Esophagus muscularis mucosa (tissue), 4 donors: ENCODE results near the gene SLC12A8. TPM values are rescaled to one million over a fixed set of nuclear protein-coding genes. Genes with fewer than 3 reads are reported as not detected.

Experiments
- DNase-seq: peaks from one replicate; pipeline ENCODE4 v3.0.0-alpha.2; 2017; ENCODE audit errors: extremely low spot score
- H3K27ac ChIP-seq, 4 donors: fragments of 200-600 bp; sonication (generic); replicated peaks in 1 of 4; 1 replicate in 3 of 4; 2 replicates in 1 of 4; pipeline ENCODE4 v1.5.1; 2016 to 2019; ENCODE audit warnings: mild to moderate bottlenecking in 1 of 4
- H3K27me3 ChIP-seq, 4 donors: fragments of 200-600 bp; sonication (generic); one replicate each; pipeline versions ENCODE4 v1.5.1 to v1.6.0; 2016 to 2019
- H3K36me3 ChIP-seq, 4 donors: fragments of 200-600 bp; sonication (generic); one replicate each; pipeline ENCODE4 v1.5.1; 2016 to 2019
- H3K4me1 ChIP-seq, 4 donors: fragments of 200-600 bp; sonication (generic); one replicate each; pipeline ENCODE4 v1.5.1; 2016 to 2019
- H3K4me3 ChIP-seq, 4 donors: fragments of 200-600 bp; sonication (generic); 1 replicate in 2 of 4; 2 replicates in 2 of 4; pipeline ENCODE4 v1.5.1; 2016 to 2019; ENCODE audit warnings: mild to moderate bottlenecking in 4 of 4, moderate library complexity in 1 of 4
- H3K9me3 ChIP-seq, 4 donors: fragments of 200-600 bp; sonication (generic); 1 replicate in 3 of 4; 2 replicates in 1 of 4; pipeline ENCODE4 v1.5.1; 2016 to 2019
- CTCF ChIP-seq, 3 experiments: fragments of 200-600 bp in 2 of 3; fragments of 450-650 bp in 1 of 3; sonication (generic) in 2 of 3; IDR thresholded peaks; one replicate each; pipeline ENCODE4 v1.5.1; 2017 to 2019; ENCODE audit warnings: antibody characterized with exemption in 3 of 3, mild to moderate bottlenecking in 2 of 3, moderate library complexity in 1 of 3
- EP300 ChIP-seq: sonication (generic); formaldehyde crosslinking; IDR thresholded peaks from one replicate; pipeline ENCODE4 v1.6.1; 2017; ENCODE audit warnings: antibody characterized with exemption
- POLR2A ChIP-seq: fragments of 450-650 bp; IDR thresholded peaks from one replicate; pipeline ENCODE4 v1.6.1; 2017; ENCODE audit warnings: antibody characterized with exemption, moderate library complexity, mild to moderate bottlenecking, low read depth
- POLR2AphosphoS5 ChIP-seq, 2 donors: sonication (generic); formaldehyde crosslinking; IDR thresholded peaks; one replicate each; pipeline ENCODE4 v1.6.1; 2017; ENCODE audit warnings: antibody characterized with exemption in 2 of 2
- WGBS: methylation state at CpG from one replicate; pipeline ENCODE4 v1.1.5; 2018; 5-methylcytosine and 5-hydroxymethylcytosine counted together
- intact Hi-C: fragments of 100-400 bp; cut with DNase I; formaldehyde crosslinking; loops from one replicate; pipeline ENCODE4 v1.15.1; 2023
- total RNA-seq, 4 donors: library from RNA; depleted of rRNA; stranded (reverse); fragments of >200 nt; gene quantifications; one replicate each; pipeline versions ENCODE4 v1.1.0 to v1.2.1, GENCODE V29; 2016

The SLC12A8 gene
- total RNA-seq, 4 donors from 2014 or later: 0.46 to 2.9 (median 1.6) TPM; not detected in 1

GRCh38 chr3:125190786-125191185, 21.8 kb downstream of the SLC12A8 start:
- no peaks in the 10 kb centered on the region for H3K9me3 ChIP-seq
- intact Hi-C loops: no loop called here
- no peak overlapping the region for H3K27ac ChIP-seq
- H3K36me3 ChIP-seq: no peaks in the 10 kb centered on the region
- peaks cover 0 to 11% (median 7%) of the 10 kb centered on the region in 4 donors for H3K4me1 ChIP-seq
- TF ChIP-seq EP300: no peak
- no peak for TF ChIP-seq POLR2A
- H3K27me3 ChIP-seq: no peaks in the 10 kb centered on the region
- DNase-seq: no peak
- 94% methylated on average over 3 of the region's 3 CpGs for WGBS
- H3K4me3 ChIP-seq: no peak overlapping the region

DNA sequence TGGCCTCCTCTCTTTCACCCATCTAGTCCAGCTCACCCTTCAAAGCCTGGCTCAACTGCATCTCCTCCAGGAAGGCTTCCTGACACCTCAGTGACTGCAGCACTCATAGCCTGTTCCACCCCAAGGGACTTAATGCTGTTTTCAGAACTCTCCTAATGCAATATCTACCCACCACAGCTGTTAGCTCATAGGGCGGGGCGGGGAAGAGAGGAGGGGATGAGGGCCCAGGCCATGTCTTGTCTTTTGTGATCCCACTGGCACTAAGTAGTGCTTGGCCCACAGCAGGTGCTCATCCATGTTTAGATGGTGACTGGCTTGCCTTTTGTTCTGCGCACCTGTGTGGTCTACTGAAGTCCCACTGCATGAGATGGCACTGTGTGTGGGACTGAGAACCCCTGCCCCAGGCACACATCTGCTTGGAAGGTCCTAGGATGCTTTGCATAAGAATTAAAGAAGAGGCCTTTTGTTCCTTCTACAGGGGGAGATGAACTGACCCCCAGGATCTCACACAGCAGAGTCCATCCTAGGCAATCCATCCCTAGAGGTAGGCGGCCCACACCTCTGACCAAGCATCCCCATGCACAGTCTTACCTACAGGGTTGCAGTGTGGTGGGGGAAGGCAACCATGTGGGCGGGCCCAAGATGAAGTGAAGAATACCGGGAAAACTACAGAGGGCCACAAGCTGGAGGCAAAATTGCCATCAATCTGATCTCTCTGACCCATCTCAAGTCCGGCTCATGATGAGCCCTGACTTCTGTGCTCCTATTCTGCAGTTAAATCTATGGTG, 23.0 kb downstream of the SLC12A8 start:
- H3K9me3 ChIP-seq: no peaks in the 10 kb centered on the region
- DNase-seq: no peak
- WGBS: 90% methylated on average over 7 of the region's 7 CpGs

GRCh38 chr3:125188955-125189354, 23.6 kb downstream of the SLC12A8 start:
- intact Hi-C loops: no loop called here
- Histone ChIP-seq H3K27ac (no peak overlapping the region), H3K4me1 (peaks cover 0 to 15% (median 8%) of the 10 kb centered on the region in 4 donors), H3K9me3 (no peaks in the 10 kb centered on the region), H3K4me3 (no peak overlapping the region), H3K27me3 (no peaks in the 10 kb centered on the region), H3K36me3 (no peaks in the 10 kb centered on the region)
- 97% methylated on average over 2 of the region's 2 CpGs for WGBS
- no peak for TF ChIP-seq CTCF (IDR thresholded peaks at IDR 0.05)
- TF ChIP-seq POLR2A: no peak
- no peak for TF ChIP-seq POLR2AphosphoS5 (IDR thresholded peaks at IDR 0.05)
- TF ChIP-seq EP300: no peak
- DNase-seq: no peak

More for the DNA sequence above, 23.0 kb downstream of the SLC12A8 start:
- Histone ChIP-seq H3K4me3 (no peak overlapping the region), H3K36me3 (no peaks in the 10 kb centered on the region), H3K27me3 (no peaks in the 10 kb centered on the region), H3K4me1 (peaks cover 0 to 15% (median 8%) of the 10 kb centered on the region in 4 donors), H3K27ac (no peak overlapping the region)
- intact Hi-C loops: no loop called here
- TF ChIP-seq POLR2A (no peak), CTCF (IDR thresholded peaks at IDR 0.05) (no peak), POLR2AphosphoS5 (IDR thresholded peaks at IDR 0.05) (no peak), EP300 (no peak)

DNA sequence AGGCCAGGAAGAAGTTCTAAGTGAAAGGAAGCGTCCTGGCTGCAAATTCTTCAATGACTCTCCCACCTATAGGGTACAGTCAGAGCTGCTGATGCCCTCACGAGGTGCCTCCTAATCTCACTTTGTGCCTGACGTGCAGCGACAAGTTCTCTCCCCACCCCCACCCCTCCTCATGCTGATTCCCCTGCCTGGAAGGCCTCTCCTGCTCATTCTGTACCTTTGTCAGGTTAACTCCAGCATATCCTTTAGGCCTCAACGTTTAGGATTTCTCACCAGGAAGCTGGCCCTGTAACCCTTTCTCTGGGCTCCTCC, 25.0 kb downstream of the SLC12A8 start:
- Histone ChIP-seq H3K4me1 (peaks cover 0 to 15% (median 8%) of the 10 kb centered on the region in 4 donors), H3K27ac (no peak overlapping the region), H3K36me3 (no peaks in the 10 kb centered on the region), H3K27me3 (no peaks in the 10 kb centered on the region), H3K4me3 (no peak overlapping the region), H3K9me3 (no peaks in the 10 kb centered on the region)
- intact Hi-C loops: no loop called here
- TF ChIP-seq POLR2A (no peak), CTCF (IDR thresholded peaks at IDR 0.05) (no peak), POLR2AphosphoS5 (IDR thresholded peaks at IDR 0.05) (no peak), EP300 (no peak)
- 83% methylated on average over 5 of the region's 5 CpGs for WGBS
- no peak for DNase-seq

DNA sequence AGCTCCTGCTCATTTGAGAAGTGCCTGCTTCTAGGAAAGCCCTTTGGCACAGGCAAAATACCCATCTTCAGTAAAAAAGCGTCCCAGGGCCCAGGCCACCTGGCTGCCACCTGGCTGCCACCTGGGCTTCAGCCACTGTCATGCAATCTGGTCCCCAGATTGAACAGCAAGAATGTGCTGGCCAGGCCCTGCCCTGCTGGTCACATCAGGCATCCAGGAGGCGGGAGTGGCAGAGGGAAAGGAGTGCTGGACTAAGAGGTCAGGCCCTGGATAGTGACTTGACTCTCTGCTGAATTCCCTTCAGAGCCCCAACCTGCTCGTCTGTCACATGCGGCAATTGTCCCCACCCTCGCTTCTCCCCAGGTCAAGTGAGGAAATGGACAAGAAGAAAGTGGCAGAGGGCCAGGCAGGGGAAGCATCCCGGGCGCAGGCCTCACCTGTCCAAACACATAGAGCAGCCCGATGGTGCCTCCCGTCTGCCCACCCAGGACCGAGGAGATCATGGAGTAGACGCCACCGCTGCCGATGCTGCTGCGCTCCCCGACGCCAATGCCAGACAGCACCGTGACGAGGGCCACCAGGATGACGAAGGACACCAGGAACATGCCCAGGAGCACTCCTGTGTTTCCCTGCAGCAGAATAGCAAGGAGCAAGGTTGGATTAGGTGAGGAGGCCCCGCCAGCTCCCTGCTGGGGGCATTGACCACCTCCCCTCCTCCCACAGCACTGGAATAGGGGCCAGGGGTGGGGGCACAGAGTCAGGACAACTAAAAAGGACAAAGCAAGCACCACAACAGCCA, 25.5 kb downstream of the SLC12A8 start:
- no peak for DNase-seq
- WGBS: 95% methylated on average over 16 of the region's 20 CpGs
- TF ChIP-seq POLR2AphosphoS5 (IDR thresholded peaks at IDR 0.05) (no peak), POLR2A (no peak), EP300 (no peak)

More for the DNA sequence above, 25.5 kb downstream of the SLC12A8 start:
- no peak overlapping the region for H3K4me3 ChIP-seq
- no peak overlapping the region for H3K27ac ChIP-seq
- H3K4me1 ChIP-seq: peaks cover 0 to 15% (median 8%) of the 10 kb centered on the region in 4 donors
- H3K9me3 ChIP-seq: no peaks in the 10 kb centered on the region
- no peaks in the 10 kb centered on the region for H3K36me3 ChIP-seq
- no peaks in the 10 kb centered on the region for H3K27me3 ChIP-seq
- intact Hi-C loops: no loop called here
